ENCODE measurements around the gene CHTF18.

- TF ChIP-seq POLR2A (IDR thresholded peaks at IDR 0.05; ENCODE audit: low read depth, low read length): no peak
- peak; percentile 74 to 86 for TF ChIP-seq CTCF (IDR thresholded peaks at IDR 0.05; ENCODE audit: extremely low read depth in 1 of 2, insufficient read depth in 1 of 2, low read depth in 1 of 2, low read length in 2 of 2)
- no peak for TF ChIP-seq POLR2AphosphoS5 (IDR thresholded peaks at IDR 0.05; ENCODE audit: insufficient read depth, low read depth, low read length)
- TF ChIP-seq FOS (IDR thresholded peaks at IDR 0.05; ENCODE audit: borderline replicate concordance, insufficient read depth, low read length): no peak
These were observed 2.6 kb upstream of the CHTF18 start for GRCh38 chr16:785563-786535.

All from endothelial cell of umbilical vein (primary cell).